Stimulated activated CD4-positive, alpha-beta T cell treated with anti-CD3 and anti-CD28 coated beads, Interleukin-12 subunit alpha, Interleukin-12 subunit beta, amount 100 ng/mL, for 48 hours (primary cell): Measurements from ENCODE around the gene MINAR1.

Experiments
- DNase-seq, 3 donors: peaks; one replicate each; pipeline ENCODE4 v3.0.0-alpha.2; 2020; ENCODE audit warnings: low read depth in 2 of 3, low spot score in 1 of 3

Gene MINAR1

DNA sequence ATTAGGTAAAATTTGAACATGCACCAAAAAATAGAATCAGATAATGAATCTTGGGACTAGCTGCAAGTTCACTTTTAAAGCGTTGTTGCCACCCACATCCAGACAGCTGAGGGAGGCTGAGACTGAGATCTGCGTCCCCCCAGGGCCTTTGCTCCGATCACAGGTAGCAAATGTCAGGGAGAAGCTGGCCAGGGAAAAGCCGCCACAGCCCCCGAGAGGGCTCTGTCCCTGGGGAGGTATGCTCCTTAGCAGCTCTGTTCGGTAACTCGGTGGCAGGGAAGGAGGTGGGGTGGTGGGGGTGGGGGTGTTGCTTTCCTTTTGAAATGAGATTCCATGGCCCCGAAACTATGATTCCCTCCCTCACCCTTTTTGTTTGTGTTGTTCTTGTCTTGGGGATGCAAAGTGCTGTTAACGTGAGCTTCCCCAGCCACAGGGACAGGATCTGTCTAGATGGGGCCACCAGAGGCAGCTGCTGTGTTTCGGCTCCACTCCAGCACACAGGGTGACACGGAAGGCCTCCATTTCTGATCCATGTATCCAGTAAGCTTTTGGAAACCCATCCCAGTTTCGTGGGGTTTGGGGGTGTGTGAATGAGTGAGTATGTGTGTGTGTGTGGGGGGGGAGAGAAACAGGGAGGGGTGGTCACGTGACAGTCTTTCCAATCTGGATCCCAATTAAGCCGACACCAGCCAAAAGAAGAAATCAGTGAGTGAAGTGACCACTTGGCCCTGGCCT, 1.1 kb upstream of the MINAR1 start:
- no peak for DNase-seq

DNA sequence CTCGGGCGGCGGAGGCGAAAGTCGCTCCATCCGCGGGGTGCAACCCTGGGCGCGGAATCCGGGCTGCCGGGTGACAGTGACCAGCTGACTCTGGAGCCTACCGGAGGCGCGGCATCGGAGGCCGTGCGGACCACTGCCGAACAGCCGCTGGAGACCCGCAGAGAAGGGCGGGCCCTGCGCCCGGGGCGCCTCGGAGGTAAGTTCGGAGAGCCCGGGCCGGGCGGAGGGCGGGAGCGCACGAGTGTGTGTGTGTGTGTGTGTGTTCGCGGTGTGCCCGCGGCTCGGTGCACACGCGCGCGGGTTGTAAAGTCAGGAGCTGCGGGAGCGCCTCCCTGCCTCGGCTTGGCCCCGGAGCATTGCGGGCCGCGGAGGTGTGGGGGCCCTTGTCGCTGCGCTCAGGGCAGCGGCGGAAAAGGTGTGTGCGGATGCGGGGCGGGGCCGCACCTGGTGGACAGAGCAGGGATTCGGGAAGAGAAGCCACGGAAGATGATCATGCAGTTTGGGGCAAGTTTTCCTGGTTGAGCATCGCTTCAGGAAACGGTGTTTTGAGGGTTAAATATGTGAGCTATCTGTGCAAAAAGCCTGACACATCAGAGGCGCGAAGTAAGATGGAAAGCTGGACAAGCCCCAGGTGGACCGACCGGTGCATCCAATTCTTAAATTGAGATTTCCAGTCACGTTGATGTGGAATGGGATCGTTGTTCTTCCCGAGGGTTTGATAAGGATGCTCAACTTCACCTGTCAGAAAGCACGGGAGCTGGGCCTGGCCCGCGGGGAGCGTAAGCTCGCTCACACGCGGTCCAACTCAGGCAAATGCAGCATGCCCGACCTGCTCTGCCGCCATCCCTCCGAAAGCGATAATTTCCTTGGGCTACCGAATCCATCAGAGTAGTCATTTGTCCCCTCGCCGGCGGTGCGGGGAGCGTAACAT, 474 bp downstream of the MINAR1 start:
- no peak for DNase-seq

GRCh38 chr15:79433276-79433990, 1.3 kb downstream of the MINAR1 start:
- no peak for DNase-seq

DNA sequence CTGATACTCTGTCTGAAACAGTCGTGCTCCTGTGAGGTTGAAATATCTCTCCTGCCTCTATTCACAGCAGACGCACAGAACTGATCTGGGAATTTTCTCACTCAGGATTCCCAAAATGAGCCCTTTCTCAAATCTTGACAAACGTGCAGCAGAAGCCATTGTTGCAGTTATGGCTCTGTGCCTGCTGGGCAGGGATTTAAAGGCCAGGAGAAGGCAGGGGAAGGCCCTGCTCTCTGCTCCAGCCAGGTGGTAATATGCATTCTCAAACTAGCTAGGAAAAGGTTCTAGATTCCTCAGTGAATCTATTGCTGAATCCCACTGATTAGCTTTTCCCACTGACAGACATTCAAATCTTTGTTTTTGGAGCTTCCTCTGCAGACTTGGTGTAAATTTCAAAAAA, 2.2 kb downstream of the MINAR1 start:
- DNase-seq: no peak

- DNase-seq: no peak
Measured at GRCh38 chr15:79436037-79436780, 4.1 kb downstream of the MINAR1 start.

GRCh38 chr15:79437275-79438000, 5.3 kb downstream of the MINAR1 start:
- no peak for DNase-seq

DNA sequence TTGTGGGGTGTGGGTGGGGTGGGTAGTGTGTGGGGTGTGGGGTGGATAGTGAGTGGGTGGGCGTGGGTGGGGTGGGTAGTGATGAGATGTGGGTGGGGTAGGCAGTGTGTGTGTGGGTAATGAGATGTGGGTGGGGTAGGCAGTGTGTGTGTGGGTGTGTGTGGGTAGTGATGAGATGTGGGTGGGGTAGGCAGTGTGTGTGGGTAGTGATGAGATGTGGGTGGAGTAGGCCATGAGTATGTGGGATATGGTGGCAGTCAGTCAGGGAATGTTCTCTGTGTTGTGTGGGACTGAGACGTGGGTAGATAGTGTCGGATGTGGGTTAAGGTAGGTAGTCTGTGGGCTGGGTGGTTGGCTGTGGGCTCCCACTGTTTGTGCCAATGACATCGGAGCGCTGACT, 7.1 kb downstream of the MINAR1 start:
- DNase-seq: no peak

- DNase-seq: no peak
Measured at GRCh38 chr15:79440355-79440908, 8.3 kb downstream of the MINAR1 start.

- DNase-seq: no peak
Measured at GRCh38 chr15:79442911-79443310, 10.8 kb downstream of the MINAR1 start.

DNA sequence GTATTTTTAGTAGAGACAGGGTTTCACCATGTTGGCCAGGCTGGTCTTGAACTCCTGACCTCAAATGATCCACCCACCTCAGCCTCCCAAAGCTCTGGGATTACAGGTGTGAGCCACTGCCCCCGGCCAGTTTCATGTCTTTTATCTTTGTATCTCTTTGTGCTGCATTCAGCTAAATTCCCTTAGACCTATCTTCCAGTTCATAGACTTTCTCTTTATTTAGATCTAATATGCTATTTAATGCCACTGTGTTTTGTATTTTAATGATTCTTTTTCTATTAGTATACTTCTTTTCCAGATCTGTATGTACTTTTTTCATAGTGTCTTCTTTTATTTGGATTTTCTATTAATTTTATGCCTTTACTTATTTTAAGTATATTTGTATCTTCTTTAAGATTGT, 14.9 kb downstream of the MINAR1 start:
- DNase-seq: no peak

DNA sequence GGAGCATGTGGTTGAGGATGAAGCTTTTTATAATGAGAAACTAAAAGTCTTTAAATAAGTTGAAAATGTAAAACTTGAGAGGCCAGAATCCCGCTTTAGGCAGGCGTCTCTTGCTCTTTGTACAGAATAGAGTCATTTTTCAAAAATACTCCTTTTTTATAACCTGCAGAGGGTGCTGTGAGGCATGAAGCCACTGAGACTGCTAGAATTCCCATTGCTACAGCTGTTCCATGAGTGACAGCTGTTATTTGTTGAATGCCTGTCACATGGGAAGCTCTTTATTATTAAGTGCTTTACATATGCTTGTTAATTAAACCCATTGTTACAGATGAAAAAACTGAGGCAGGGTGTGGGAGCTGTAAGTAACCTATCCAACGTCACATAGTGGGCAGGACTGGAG, 18.5 kb downstream of the MINAR1 start:
- no peak for DNase-seq

- no peak for DNase-seq
Measured at GRCh38 chr15:79451361-79451999, 19.3 kb downstream of the MINAR1 start.

DNA sequence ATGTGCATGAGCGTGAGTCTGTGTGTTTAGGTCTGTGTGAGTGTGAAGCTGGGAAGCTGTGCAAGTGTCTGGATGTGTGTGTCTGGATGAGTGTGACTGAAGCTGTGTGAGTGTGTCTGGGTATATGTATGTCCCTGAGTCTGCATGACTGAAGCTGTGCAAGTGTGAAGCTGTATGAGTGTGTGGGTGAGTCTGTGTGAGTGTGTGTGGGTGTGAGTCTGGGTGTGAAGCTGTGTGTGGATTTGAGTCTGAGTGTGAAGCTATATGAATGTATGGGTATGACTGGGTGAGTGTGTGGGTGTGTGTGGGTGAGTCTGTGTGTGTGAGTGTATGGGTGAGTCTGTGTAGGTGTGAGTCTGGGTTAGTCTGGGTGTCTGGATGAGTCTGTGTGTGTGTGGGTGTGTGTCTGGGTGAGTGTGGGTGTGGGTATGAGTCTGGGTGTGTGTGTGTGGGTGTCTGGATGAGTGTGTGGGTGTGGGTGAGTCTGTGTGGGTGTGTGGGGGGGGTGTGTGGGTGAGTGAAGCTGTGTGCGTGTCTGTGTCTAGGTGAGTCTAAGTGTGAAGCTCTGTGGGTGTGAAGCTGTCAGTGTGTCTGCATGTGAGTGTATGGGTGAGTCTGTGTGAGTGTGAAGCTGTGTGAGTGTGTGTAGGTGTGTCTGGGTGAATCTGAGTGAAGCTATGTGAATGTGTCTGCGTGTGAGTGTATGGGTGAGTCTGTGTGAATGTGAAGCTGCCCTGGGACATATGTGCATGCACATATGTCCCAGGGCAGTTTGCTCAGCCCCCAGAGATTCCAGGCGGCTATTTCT, 20.3 kb downstream of the MINAR1 start:
- no peak for DNase-seq

GRCh38 chr15:79453446-79453845, 21.3 kb downstream of the MINAR1 start:
- no peak for DNase-seq

DNA sequence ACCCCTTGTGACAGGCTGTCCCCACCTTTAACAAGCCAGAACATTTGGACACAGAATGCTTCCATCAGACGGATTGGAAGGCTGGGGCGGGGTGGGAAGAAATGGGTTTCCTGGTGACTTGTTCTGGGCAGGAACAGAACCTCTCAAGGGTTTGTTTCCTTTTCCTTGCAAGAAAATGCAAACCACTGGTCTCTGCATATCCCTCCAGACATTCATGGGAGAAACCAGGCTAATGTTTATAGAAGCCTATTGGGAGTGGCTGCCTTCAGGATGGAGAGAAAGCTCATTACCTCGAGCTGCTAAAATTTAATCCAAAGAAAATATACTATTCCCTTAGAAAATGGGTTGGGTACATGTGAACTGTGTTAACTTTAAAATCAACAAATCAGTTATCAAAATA, 21.9 kb downstream of the MINAR1 start:
- DNase-seq: no peak

GRCh38 chr15:79455361-79455760, 23.2 kb downstream of the MINAR1 start:
- DNase-seq: no peak

- no peak for DNase-seq
Measured at GRCh38 chr15:79455943-79456342, 23.8 kb downstream of the MINAR1 start.

GRCh38 chr15:79458491-79458890, 26.4 kb downstream of the MINAR1 start:
- DNase-seq: no peak

GRCh38 chr15:79459666-79460065, 27.5 kb downstream of the MINAR1 start:
- DNase-seq: no peak
